Stimulated activated CD8-positive, alpha-beta memory T cell treated with anti-CD3 and anti-CD28 coated beads, Interleukin-2, amount 100 ng/mL, for 1 hour (primary cell): Measurements from ENCODE around the gene ACTN4.

Source experiments
- DNase-seq, 2 donors: peaks; one replicate each; pipeline ENCODE4 v3.0.0-alpha.2; 2020; ENCODE audit warnings: low read depth in 2 of 2

ACTN4 gene

DNA sequence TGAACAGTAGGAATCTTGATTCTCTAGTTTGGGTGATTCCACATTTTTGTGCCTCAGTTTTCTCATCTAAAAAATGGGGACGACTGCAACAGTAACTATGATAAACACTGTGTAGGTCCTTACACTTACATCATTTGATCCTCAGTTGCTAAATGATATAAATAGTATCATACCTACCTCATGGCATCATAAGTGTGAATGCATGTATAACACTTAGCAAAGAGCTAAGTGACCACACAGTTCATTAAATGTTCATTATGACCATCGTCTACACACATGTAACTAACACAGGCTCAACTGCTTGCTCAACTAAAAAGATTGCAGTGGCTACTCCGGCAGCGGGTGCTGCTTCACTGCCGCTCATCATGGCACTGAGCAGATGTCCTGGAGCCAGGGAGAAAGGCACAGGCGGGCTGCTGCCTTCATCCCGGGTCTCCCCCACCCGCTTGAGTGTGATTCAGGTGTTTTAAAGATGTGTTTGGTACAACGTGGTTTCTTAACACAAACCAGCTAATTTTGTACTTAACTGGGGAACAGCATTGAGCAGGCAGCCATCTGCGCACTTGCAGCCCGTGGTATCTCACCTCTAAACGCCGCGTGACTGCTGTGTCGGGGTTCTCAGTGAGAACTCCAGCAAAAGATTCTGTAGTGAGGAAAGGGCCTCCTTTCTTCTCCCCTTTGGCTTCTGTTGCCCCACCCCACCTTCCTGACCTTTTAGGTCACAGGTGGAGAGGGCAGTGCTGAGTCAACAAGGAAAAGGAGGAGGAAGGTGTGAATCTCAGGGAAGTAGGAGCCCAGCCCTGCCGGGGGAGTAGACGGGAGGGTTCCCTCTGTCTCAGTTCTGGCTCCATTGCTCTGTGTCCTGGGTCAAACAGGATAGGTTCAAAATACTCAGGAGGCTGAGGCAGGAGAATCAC lies 11.7 kb upstream of the ACTN4 start:
- DNase-seq: no peak

- no peak for DNase-seq
These were observed 9.0 kb upstream of the ACTN4 start for GRCh38 chr19:38638461-38638860.

DNA sequence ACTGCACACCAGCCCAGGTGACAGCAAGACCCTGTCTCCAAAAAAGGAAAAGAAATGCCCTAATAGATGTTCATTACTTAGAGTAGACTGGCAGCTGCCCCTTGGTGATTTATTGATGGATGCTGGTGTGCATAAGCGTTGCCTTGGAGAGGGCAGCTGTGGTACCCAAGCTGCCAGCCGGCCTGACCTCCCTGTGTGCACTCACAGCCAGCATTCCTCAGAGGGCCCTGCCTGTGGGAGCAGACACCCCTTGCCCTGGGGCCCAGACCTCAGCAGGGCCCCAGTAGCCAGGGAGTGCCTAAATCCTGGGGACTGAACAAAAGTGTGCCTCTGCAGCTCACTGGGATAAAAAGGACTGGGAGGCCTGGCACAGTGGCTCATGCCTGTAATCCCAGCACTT lies 7.8 kb upstream of the ACTN4 start:
- no peak for DNase-seq

GRCh38 chr19:38640368-38640767 lies 7.1 kb upstream of the ACTN4 start:
- no peak for DNase-seq

GRCh38 chr19:38642176-38642575 lies 5.3 kb upstream of the ACTN4 start:
- no peak for DNase-seq

DNA sequence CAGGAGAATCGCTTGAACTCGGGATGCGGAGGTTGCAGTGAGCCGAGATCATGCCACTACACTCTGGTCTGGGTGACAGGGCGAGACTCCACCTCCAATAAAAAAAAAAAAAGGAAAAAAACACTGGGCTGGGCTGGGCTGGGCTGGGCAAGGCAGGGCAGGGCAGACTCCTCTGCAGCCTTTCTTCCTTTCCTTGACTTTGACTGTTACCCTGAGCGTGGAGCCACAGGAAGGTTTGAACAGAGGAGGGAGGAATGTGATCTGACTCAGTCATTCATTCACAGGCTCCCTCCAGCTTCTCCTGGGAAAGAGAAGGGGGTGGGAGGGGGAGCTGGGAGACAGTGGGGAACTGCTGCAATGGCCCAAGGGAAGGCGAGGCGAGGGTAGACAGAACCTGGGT lies 2.7 kb upstream of the ACTN4 start:
- no peak for DNase-seq

GRCh38 chr19:38647966-38648768 lies 718 bp downstream of the ACTN4 start:
- DNase-seq: no peak

DNA sequence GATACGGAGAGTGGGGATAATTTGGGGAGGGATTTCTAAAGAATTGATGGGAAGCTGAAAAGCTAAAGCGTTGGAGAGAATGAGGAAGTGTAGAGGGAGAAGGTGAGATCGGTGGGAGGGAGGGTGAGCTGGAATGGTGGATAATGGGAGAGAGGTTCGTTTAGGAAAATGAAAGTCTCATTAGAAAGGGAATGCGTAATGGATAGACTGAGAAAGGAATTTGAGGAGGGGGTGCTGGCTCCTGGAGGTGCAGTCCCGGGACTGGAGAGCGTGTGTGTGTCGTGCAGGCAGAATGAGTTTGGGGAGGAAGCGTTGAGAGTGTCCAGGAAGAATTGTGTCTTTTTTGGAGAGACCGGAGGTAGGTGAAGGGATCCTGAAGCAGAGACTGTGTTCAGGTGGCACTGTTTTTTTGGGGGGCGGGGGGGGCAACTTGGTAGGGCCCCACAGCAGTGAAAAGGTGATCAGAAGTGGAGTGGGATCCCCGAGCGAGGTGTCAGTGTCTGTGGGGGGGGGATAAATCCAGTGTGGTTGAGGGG lies 1.4 kb downstream of the ACTN4 start:
- DNase-seq: no peak

DNA sequence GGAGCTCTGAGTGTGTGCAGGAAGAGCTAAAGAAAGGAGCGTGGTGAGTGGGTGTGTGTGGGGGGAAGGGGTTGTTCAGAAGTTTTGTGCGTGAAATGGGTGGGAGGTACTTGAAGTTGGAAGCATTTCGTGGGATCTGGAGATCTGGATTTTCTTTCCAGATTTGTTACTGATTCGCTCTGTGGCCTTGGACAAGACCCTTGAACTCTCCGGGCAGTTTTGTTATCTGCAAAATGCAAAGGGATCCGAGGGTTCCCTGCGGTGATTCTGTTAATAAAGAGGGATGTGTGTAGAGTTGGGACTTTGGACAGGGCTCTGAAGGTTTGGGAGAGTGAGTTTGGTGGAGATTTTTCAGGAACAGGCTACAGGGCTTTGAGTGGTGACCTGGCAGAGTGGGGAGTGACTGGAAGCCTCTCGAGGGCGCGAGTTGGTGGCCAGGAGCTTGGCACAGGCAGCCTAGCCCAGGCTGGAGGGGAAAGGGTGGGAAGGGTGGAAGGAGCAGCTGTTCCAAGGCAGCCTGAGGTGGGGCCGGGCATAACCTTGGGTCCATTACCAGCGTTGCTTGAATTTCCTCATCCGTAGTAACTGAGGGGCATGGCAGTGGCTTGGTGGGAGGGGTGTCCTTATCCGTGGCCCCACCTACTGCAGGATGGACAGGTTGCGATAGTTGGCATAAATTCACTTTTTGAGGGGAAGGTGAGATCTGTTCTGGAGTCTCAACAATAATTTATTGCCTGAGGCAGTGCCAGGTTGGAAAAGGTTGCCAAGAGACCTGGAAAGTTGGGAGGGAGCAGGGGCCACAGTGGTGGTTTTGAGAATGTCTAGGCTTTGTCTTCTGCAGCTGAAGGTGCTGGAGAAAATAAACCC lies 2.1 kb downstream of the ACTN4 start:
- no peak for DNase-seq

DNA sequence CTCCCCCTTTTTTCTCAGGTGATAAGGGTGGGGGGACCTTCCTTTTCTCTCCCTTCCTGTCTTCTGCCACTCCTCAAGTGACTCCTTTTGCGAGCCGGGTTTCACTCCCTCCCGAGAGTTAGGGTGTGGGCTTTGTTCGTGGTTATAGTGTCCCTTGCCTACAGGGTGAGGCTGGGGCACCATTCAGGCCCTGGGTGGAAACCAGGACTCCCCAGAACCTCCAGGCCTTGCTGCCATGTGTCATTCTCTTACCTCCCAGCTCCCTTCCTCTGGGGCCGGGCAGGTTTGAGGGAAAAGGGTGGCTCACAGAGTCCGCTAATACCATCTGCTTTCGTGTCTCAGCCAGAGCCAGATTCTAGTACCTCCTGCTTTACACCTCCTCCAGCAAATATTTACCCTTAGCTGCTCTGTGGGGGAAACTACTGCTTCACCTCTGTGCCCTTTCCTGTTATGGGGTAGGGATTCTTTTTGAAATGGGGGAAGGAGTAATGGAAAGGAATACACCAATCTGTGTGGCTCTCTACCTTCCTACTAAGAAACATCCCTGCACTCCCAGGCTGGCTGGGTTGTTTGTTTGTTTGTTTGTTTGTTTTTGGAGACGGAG lies 2.8 kb downstream of the ACTN4 start:
- DNase-seq: no peak

DNA sequence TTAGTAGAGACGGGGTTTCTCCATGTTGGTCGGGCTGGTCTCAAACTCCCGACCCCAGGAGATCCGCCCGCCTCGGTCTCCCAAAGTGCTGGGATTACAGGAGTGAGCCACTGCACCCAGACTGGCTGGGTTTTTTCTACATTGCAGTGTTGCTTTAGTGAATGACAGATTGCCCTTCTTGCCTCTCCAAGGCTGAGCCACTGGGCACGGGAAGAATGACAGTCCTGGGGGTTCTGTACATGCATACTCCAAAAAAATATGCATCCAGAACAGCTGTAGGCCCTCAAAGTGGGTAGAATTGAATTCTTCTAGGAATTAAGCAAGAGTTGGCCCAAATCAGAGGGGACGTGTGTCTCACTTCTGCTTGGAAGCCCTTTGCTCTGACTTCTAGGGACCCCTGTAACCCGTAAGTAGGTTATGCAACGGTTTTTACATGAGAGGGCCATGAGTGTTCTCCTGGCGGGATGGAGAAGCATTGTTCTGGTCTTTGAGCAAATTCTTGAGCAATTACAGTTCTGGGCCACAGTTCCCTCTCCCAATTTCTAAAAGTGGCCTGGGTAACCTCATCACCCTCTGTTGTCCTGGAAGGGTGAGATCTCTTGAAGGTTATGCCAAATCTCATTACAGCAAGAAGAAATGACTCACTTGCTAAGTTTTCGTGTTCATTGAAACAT lies 3.6 kb downstream of the ACTN4 start:
- DNase-seq: no peak

DNA sequence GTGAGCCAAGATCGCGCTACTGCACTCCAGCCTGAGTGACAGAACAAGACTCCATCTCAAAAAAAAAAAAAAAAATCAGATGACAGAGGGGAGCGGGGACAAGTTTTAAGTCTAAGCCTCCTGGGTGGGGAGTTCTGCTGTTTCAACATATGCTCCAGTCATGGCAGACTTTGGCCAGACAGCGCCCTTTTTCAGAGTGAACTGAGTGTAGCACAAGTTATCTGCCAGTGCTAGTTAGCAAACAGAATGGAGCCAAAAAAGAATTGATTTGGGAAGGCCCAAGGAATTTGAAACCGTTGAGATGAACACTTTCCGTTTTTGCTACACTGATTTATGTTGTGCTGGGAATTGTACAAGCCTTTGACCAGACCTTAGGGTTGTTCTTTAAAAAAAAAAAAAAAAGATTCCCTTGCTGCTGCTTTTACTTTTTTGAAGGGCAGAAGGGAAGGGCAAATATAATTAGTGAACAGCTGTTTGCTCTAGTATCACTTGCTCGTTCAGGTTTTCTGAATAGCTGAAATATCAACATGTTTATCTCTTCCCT lies 5.7 kb downstream of the ACTN4 start:
- no peak for DNase-seq

DNA sequence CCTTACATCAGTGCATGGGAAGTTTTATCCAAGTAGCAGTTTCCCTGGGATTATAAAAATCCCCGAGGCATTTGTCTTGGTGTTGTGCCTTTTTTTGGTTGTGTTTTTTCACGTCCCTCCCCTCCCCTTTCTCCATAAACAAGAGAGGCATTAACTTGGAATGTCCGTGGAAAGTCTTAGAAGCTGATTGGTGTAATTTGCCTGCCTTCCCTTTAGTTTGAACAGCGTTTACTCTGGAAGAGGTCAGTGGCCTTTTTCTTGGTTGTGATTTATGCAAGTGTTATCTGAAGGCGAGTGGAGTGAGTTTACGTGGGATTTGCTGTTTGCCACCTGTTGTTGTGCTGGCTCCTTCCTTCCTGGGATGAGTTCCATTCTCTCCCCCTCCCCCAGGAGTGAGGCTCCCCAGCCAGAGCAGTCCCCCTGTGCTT lies 7.2 kb downstream of the ACTN4 start:
- DNase-seq: no peak

DNA sequence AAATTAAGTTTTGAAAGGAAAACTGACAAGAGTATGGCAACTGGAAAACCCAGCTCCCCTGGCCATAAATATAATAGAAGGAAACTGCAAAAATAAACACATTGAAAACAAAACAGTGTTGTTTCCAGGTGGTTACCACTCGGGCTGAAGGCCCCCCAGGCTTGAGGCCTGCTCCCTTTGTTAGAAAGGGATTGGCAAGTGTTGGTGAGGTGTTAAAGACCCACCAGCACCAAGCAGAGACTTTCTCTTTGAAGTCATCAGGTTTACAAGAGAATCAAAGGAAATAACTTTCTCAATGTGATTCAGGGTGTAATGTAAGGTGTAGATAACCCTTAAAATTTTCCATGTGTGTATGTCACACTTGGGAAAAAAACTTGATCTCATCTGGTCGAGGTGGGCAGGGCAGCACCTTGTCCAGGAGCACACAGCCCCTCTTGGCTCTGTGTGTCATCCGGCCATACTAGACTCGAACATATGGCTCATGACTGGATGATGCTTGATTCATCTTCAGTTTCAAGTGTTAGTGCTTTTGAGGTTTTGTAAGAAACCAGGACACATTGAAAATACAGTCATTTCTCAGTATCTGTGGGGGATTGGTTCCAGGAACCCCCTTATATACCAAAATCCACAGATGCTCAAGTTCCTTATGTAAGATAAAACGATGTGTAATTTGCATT lies 7.8 kb downstream of the ACTN4 start:
- DNase-seq: no peak

DNA sequence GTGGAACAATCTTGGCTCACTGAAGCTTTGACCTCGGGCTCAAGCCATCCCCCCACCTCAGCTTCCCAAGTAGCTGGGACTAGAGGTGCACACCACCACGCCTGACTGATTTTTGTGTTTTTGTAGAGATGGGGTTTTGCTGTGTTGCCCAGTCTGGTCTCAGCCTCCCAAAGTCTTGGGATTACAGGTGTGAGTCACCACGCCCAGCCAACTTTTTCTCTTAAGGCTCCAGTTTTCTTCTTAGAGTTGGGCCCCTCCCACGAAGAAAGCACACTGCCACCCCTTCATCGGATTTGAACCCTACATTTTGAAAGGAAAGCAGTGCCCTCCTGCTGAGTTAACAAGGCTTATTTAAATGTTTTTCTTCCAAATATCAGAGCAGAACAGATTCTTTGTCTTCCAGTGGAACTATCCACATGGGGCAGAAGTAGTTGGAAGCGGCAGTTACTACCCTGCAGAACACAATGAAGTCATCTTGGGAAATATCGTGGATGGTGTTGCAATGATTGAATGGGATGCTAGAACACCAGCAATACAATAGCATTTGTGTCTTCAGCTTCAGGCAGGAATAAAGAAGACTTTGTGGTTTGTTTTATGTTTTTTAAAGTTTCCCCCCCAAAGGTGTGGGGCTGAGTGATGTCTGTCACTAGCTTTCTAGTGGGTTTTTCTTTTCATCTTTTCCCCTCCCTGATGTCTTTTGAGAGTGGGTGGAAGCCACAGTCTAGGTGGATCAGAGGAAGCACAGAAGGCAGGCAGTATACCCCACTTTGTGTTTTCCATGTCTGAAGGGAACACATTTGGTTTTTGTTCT lies 8.9 kb downstream of the ACTN4 start:
- DNase-seq: no peak

GRCh38 chr19:38657633-38658222 lies 10.3 kb downstream of the ACTN4 start:
- no peak for DNase-seq

- DNase-seq: no peak
These were observed 11.2 kb downstream of the ACTN4 start for GRCh38 chr19:38658462-38659306.

DNA sequence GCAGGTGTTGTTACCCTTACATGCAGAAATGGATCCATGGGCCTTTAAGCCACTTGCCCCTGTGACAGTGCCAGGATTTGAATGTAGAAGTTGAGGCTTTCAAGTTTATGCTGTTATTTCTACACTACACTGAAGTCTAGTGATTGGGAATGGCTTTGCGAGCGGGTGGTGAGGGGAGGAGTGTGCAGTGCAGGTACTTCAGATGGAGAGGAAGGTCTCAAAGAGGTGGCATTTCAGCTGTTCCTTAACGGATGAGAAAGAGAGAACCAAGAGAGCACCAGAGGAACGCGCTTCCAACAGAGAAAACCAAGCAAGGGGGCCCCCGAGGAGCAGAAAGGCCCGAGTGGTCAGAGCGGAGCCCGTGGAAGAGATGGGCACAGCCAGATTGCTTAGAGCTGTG lies 13.3 kb downstream of the ACTN4 start:
- no peak for DNase-seq
